ENCODE measurements around the gene SLC26A8.
"Not testable (repeated sequence)": the region's sequence is repeated elsewhere in the genome, so short reads cannot be mapped to it uniquely, and the experiment has no call there.

The SLC26A8 gene

DNA sequence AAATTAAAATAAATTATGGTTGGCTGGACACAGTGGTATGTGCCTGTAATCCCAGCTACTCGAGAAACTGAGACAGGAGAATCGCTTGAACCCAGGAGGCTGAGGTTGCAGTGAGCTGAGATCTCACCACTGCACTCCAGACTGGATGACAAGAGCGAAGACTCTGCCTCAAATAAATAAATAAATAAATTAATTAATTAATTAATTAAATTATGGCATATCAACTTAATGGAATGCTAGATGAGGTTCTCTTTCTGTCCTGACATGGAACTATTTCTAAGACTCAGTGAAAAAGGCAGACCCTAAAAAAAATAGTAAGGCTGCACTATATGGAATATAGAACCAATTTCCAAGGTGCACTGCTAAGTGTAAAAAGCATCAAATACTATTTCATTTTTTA lies 108.4 kb downstream of the SLC26A8 start:
- DNase-seq (ENCODE audit: low read depth in 2 of 2): no peak

- DNase-seq (ENCODE audit: low read depth in 2 of 2): no peak
Measured at GRCh38 chr6:35914536-35914935, 109.9 kb downstream of the SLC26A8 start.

- DNase-seq (ENCODE audit: low read depth in 2 of 2): no peak
Measured at GRCh38 chr6:35911871-35912653, 112.4 kb downstream of the SLC26A8 start.

DNA sequence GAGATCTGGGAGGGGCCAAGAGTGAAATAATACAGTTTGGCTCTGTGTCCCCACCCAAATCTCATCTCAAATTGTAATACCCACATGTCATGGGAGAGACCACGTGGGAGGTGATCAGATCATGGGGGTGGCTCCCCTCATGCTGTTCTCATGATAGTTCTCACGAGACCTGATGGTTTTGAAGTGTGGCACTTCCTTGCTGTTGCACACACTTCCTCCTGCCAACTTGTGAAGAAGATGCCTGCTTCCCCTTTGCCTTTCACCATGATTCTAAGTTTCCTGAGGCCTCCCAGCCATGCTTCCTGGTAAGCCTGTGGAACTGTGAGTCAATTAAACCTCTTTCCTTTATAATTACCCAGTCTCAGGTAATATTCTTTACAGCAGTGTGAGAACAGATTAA lies 114.9 kb downstream of the SLC26A8 start:
- not testable (repeated sequence) for DNase-seq (ENCODE audit: low read depth in 2 of 2)

DNA sequence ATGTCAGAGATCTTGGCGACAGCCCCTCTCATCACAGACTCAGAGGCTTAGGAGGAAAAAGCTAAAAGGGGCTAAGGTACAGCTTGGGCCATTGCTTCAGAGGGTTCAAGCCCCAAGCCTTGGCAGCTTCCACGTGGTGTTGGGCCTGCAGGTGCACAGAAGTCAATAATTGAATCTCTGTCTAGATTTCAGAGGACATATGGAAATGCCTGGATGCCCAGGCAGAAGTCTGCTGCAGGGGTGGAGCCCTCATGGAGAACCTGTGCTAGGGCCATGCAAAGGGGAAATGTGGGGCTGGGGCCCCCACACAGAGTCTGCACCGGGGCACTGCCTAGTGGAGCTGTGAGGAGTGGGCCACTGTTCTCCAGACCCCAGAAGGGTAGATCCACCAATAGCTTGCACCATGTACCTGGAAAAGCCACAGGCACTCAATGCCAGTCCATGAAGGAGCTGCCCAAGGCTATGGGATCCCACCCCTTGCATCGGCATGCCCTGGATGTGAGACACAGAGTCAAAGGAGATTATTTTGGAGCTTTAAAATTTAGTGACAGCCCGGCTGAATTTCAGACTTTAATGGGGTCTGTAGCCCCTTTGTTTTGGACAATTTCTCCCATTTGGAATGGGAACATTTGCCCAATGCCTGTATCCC lies 115.6 kb downstream of the SLC26A8 start:
- DNase-seq (ENCODE audit: low read depth in 2 of 2): not testable (repeated sequence)

GRCh38 chr6:35907750-35908149 lies 116.7 kb downstream of the SLC26A8 start:
- DNase-seq (ENCODE audit: low read depth in 2 of 2): no peak

GRCh38 chr6:35906499-35906846 lies 118.0 kb downstream of the SLC26A8 start:
- no peak for DNase-seq (ENCODE audit: low read depth in 2 of 2)

DNA sequence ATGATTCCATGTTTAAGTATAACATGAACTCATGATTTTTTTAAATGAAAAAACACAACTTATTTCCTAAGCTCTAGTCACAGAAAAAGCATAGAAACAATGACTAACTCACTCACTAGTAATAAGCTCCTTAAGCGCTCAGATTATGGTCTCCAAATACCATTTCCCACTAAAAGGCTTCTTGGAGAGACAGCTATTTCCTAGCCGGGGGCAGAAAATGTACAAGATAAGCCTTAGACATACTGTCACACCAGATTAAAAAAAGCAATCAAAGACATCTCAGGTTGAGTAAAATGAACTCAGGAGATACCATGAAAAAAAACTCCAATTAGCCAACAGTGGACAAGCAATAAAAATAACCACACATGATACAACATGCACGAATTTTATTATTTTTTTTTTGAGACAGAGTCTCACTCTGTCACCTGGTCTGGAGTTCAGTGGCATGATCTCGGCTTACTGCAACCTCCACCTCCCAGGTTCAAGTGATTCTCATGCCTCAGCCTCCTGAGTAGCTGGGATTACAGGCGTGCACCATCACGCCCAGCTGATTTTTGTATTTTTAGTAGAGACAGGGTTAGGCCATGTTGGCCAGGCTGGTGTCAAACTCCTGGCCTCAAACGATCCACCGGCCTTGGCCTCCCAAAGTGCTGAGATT lies 118.5 kb downstream of the SLC26A8 start:
- no peak for DNase-seq (ENCODE audit: low read depth in 2 of 2)

- DNase-seq (ENCODE audit: low read depth in 2 of 2): no peak
Measured at GRCh38 chr6:35905141-35905785, 119.2 kb downstream of the SLC26A8 start.

- DNase-seq (ENCODE audit: low read depth in 2 of 2): no peak
Measured at GRCh38 chr6:35903679-35904078, 120.8 kb downstream of the SLC26A8 start.

- no peak for DNase-seq (ENCODE audit: low read depth in 2 of 2)
Measured at GRCh38 chr6:35900448-35900847, 124.0 kb downstream of the SLC26A8 start.

DNA sequence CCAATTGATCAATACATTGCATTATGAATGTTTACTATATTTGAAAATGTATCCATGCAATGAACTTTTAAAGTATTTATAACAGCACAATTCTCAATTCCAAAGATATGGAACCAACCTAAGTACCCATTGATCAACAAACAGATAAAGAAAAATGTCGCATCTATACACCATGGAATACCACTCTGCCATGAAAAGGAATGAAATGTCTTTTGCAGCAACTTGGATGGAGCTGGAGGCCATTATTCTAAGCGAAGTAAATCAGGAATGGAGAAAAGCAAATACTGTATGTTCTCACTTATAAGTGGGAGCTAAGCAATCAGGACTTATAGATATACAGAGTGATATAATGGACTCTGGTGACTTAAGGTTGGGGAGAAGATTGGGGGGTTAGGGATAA lies 126.4 kb downstream of the SLC26A8 start:
- DNase-seq (ENCODE audit: low read depth in 2 of 2): no peak

- no peak for DNase-seq (ENCODE audit: low read depth in 2 of 2)
Measured at GRCh38 chr6:35897486-35897885, 127.0 kb downstream of the SLC26A8 start.

DNA sequence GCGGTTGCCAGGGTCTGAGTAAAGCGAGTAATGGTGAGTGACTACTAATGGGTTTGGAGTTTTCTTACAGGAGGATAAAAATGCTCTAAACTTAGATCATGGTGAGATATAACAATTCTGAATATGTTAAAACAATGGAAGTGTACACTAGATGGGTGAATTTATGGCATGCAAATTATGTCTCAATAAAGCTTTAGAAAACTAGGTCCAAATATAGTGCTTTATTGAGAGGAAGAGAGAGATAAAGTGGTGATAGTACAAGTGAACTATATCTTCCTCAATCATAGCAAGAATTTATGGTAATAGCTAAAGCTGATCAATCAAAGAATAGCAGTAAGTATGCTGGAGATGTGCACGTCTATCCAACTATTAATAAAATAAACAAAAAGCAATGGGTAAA lies 127.4 kb downstream of the SLC26A8 start:
- DNase-seq (ENCODE audit: low read depth in 2 of 2): no peak

DNA sequence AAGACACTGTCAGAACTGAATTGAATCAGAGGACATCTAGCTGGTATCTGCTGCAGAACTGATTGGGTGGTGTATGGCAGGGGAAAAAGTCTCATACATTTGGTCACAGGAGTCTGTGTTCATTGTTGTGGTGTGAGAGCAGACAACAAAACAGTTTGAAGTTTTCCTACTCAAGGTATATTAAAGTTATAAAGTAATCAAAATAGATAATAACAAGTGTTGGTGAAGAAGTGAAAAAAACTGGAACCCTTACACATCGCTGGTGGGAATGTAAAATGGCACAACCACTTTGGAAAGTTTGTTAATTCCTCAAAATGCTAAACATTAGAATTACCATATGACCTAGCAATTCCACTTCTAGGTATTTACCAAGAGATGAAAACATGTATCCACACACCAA lies 128.2 kb downstream of the SLC26A8 start:
- no peak for DNase-seq (ENCODE audit: low read depth in 2 of 2)

DNA sequence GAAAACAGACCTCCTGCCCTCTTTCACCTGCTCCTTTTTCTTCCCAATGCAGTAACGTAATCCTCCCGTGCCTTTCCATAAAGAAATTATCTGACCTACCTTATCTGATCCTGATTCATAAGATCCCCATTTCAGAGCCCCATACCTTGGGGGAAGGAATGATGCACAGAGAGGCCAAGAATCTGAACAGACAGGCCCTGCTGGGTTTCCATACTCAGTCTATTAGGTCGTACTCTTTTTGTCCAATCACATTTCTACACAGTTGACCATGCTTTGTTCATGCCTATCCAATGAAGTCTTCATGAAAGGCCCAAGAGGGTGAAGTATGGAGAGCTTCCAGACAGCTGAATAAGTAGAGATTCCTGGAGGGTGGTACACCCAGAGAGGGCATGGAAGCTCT lies 128.9 kb downstream of the SLC26A8 start:
- no peak for DNase-seq (ENCODE audit: low read depth in 2 of 2)

GRCh38 chr6:35894776-35895175 lies 129.7 kb downstream of the SLC26A8 start:
- no peak for DNase-seq (ENCODE audit: low read depth in 2 of 2)

All from activated CD4-positive, alpha-beta T cell treated with anti-CD3 and anti-CD28 coated beads for 24 hours (primary cell).